NCI-H524 (cell line): Measurements from ENCODE around the gene SYNRG.
A peak's percentile ranks its signal among the peaks of the same experiment; 100 is the strongest.

ENCODE experiments used
- DNase-seq, 2 experiments: peaks; one replicate each; lab custom pipeline; 2025; lab: John Stamatoyannopoulos, UW

Gene SYNRG

GRCh38 chr17:37494971-37495370 is 114.2 kb downstream of the SYNRG start:
- no peak for DNase-seq

- DNase-seq: no peak
Observed at GRCh38 chr17:37494401-37494831, 114.8 kb downstream of the SYNRG start.

- no peak for DNase-seq
Observed at GRCh38 chr17:37493249-37494027, 115.8 kb downstream of the SYNRG start.

GRCh38 chr17:37492167-37492566 is 117.1 kb downstream of the SYNRG start:
- DNase-seq: no peak

- DNase-seq: peak; percentile 13 to 52
Observed at GRCh38 chr17:37490638-37491614, 118.3 kb downstream of the SYNRG start.

GRCh38 chr17:37490022-37490587 is 119.1 kb downstream of the SYNRG start:
- peak; percentile 69 to 71 for DNase-seq

- DNase-seq: peak; percentile 87 to 91
Observed at GRCh38 chr17:37489197-37490001, 119.8 kb downstream of the SYNRG start, which contains the start of gene DUSP14. DUSP14 (plus strand) TSS chr17:37489891; CDS start chr17:37512273, 22,382 bp downstream.

GRCh38 chr17:37488607-37489196 is 120.5 kb downstream of the SYNRG start:
- DNase-seq: peak; percentile 64 to 71

- DNase-seq: peak; percentile 76 to 81
Observed at GRCh38 chr17:37488009-37488604, 121.1 kb downstream of the SYNRG start.

GRCh38 chr17:37485938-37486570 is 123.2 kb downstream of the SYNRG start:
- no peak for DNase-seq

- peak; percentile 96 to 99 for DNase-seq
Observed at GRCh38 chr17:37483311-37484039, 125.7 kb downstream of the SYNRG start.

GRCh38 chr17:37481001-37481665 is 128.1 kb downstream of the SYNRG start:
- DNase-seq: no peak

GRCh38 chr17:37480427-37480826 is 128.8 kb downstream of the SYNRG start:
- no peak for DNase-seq

- DNase-seq: peak in 1 of 2 experiments; percentile 23
Observed at GRCh38 chr17:37479025-37479424, 130.2 kb downstream of the SYNRG start.

GRCh38 chr17:37478187-37478586 is 131.0 kb downstream of the SYNRG start:
- peak in 1 of 2 experiments; percentile 38 for DNase-seq

- DNase-seq: peak; percentile 98
Observed at GRCh38 chr17:37476431-37477120, 132.6 kb downstream of the SYNRG start.

- DNase-seq: no peak
Observed at GRCh38 chr17:37475731-37476420, 133.3 kb downstream of the SYNRG start.

GRCh38 chr17:37470181-37470580 is 139.0 kb downstream of the SYNRG start:
- DNase-seq: no peak
